CD4-positive, alpha-beta T cell treated with Interleukin-2 at 100 ng/mL for 4 hours (primary cell): ENCODE results near the gene CSH2.
"Not testable (repeated sequence)": the region's sequence is repeated elsewhere in the genome, so short reads cannot be mapped to it uniquely, and the experiment has no call there.

ENCODE experiments used
- DNase-seq: peaks from one replicate; pipeline ENCODE4 v3.0.0-alpha.2; 2020; ENCODE audit warnings: low spot score

CSH2 gene

DNA sequence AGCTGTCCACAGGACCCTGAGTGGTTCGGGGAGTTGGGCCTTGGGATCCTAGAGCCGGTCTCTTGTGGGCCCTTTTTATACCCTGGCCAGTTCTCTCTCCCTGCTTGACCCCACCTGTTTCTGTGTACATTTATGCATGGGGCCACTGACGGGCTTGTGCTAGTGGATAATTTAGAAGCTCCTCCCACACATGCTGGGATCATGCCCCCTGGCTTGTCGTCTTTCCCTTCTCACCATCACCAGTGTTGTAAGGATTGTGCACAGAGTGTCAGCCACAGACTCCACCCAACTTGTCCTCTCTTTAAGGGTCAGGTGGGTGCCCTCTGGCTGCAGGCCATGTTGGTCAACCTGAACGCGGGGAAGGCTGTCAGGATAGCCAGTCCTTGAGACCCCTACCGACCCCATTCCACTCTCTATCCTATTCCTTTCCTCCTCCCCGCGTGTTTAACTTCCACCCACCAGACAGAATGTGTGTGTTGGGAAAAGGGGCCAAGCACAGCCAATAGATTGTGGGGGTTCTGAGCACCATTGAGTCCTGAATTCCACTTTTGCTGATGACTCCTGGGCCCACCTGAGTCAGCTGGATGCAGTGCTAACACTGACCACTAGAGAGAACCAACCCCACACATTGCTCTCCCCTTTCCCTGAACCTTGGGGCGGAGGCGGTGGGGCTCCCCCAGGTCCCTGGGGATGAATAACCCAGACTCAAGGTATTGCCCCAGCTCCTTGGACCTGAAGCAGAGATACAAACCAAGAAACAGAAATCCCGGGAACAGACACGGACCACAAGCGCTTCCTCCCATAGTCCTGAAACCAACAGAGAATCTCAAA lies 23.3 kb upstream of the CSH2 start, which contains the start of gene CSH1:
Gene CSH1, minus strand, starts transcription at position 51 of the 831 bp plus-strand sequence. CDS start 63 bp downstream, outside the sequence.
- DNase-seq = not testable (repeated sequence)

DNA sequence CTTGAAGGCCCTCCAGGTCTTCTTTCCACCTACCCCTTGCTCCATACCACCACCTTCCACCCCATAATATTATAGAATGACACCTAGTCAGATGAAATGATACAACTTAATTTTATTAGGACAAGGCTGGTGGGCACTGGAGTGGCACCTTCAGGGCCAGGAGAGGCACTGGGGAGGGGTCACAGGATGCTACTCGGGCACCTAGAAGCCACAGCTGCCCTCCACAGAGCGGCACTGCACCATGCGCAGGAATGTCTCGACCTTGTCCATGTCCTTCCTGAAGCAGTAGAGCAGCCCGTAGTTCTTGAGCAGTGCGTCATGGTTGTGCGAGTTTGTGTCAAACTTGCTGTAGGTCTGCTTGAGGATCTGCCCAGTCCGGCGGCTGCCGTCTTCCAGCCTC lies 21.3 kb upstream of the CSH2 start:
- not testable (repeated sequence) for DNase-seq

DNA sequence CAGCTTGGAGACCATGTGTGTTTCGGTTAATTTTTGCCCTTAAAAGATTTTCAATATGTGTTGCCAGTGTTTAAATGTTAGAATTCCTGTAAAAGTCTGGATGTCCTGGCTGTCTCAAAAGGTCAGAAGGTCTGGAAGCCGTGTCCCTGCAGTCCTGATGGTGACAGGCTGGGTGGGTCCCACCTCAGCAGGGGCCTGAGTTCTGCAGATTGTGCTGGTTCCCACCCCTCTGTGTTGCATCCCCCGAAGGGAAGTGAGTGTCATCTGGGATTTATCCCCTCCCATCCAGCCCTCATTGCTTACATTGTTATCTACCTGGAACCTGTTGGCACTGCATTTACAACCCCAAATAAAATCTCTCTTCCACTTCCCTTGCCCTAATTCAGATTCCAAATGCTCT lies 20.5 kb upstream of the CSH2 start:
- not testable (repeated sequence) for DNase-seq

DNA sequence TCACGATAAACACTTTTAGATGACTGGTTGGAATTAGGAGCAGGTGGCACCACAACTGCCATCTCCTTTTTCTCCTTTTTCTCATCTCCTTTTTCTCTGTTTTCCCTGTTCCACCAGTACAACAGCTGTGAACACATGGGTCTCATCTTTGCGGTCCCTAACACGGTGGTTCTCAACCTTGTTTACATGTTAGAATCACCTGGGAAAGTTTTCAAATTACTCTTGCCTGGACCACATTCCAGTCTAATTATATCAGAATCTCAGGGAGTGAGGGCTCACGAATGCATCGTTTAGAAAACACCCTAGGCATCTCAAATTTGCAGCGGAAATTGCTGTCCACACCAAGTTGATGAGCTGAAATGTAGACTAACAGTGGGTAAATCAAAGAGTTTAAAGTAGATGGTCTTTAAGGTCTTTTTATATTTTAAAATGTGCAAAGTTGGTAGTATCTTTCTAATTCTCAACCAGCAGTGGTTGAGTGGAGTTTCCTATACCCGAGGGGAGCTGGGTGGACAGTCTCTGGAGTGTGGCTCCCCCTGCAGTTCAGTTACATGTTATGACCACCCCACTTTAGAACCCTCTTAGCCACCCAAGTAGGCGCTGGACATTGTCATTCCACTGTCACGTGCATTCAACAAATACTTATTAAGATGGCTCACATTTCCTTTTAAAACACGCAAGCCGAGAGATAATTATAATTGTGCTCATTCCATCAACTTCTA lies 19.0 kb upstream of the CSH2 start:
- not testable (repeated sequence) for DNase-seq

DNA sequence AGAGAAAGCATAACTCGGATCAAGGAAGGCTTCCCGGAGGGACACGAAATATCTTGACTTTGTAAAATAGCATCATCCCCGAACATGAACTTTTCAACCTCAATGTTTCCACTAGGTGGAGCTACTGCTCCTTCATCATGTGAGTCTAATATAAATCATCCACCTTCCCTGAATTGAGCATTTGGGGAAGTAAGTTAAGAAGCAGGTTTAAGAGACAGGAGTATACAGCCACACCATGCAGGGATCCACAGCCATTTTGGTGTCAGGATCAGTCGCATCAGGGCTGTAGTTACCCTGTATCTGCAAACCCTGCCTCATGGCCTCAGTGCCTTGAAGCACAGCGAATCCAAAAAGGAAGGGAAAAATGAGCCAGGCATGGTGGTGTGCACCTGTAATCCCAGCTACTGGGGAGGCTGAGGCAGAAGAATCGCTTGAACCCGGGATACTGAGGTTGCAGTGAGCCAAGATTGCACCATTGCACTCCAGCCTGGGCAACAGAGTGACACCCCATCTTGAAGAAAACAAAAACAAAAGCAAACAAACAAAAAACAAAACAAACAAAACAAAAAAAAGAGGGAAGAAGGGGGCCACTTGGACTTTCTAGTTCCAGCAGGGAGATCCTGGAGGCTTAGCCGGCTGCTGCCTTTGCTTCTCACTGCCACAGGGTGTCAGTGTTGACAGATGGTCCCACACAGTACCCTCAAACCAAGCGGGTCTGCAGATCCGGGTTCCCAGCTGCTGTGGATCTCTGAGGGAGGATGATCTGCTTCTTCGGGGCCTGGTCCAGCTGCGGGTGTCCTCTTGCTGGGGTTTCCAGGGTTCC lies 15.8 kb upstream of the CSH2 start:
- DNase-seq = peak; percentile 47

DNA sequence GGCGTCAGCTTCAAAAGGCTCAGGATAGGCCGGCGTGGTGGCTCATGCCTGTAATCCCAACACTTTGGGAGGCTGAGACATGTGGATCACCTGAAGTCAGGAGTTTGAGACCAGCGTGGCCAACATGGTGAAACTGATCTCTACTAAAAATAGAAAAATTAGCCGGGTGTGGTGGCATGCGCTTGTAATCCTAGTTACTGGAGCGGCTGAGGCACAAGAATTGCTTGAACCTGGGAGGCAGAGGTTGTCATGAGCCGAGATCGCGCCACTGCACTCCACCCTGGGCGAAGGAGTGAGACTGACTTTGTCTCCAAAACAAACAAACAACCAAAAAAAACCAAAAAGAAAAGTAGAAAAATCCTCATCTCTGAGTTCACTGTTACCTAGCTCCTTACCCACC lies 11.6 kb upstream of the CSH2 start:
- not testable (repeated sequence) for DNase-seq

DNA sequence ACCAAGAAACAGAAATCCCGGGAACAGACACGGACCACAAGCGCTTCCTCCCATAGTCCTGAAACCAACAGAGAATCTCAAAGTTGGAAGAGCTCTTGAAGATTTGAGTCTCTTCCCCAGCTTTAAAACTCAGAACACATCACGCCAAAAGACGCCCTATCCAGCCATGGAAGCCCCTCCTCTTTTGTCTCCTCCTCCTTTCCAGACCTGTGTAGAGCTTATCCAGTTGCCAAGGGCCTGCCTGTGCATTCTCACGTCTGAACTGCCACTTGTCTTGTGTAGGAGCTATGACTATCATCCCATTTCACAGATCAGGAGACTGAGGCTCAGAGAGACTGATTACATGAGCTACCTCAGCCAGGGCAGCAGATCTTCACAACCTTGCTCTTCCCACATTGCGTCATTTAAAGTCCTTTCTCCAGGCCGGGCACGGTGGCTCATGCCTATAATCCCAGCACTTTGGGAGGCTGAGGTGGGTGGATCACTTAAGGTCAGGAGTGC lies 9.2 kb upstream of the CSH2 start:
- not testable (repeated sequence) for DNase-seq

DNA sequence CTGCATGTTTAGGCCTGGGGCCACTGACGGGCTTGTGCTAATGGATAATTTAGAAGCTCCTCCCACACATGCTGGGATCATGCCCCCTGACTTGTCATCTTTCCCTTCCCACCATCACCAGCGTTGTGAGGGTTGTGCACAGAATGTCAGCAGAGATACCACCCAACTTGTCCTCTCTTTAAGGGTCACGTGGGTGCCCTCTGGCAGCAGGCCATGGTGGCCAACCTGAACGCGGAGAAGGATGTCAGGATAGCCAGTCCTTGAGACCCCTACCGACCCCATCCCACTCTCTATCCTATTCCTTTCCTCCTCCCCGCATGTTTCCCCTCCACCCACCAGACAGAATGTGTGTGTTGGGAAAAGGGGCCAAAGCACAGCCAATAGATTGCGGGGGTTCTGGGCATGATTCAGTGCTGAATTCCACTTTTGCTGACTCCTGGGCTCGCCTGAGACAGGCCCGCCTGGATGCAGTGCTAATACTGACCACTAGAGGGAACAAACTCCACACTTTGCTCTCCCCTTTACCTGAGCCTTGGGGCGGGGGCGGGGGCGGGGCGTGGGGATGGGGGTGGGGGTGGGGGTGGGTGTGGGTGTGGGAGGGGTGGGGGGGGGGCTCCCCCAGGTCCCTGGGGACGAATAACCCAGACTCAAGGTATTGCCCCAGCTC lies 8.6 kb upstream of the CSH2 start, which contains the start of gene GH2:
Gene GH2, minus strand, starts transcription at position 10 of the 667 bp plus-strand sequence. CDS start 143 bp downstream, outside the sequence.
- DNase-seq = peak; percentile 71

DNA sequence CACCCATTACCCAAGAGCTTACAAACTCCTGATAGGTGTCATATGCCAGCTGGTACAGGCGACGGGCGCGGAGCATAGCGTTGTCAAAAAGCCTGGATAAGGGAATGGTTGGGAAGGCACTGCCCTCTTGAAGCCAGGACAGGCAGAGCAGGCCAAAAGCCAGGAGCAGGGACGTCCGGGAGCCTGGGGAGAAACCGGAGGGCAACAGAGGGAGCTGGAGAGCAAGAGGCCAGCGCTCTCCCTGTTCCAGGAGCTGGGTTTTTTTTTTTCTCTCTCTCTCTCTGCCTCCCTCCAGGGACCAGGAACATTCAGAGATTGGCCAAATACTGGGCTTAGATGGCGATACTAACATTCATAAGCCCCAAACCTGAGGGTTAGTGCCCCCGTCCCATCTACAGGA lies 7.9 kb upstream of the CSH2 start:
- not testable (repeated sequence) for DNase-seq

DNA sequence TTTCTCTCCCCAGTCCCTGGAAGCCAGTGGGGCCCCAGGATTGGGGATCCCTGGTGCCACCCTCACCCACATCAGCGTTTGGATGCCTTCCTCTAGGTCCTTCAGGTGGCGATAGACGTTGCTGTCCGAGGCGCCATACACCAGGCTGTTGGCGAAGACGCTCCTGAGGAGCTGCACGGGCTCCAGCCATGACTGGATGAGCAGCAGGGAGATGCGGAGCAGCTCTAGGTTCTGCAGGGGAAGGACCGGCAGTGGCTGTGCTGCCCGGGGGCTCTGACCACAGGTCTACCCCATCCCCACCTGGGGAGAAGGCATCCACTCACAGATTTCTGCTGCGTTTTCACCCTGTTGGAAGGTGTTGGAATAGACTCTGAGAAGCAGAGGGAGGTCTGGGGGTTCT lies 7.2 kb upstream of the CSH2 start:
- no peak for DNase-seq

DNA sequence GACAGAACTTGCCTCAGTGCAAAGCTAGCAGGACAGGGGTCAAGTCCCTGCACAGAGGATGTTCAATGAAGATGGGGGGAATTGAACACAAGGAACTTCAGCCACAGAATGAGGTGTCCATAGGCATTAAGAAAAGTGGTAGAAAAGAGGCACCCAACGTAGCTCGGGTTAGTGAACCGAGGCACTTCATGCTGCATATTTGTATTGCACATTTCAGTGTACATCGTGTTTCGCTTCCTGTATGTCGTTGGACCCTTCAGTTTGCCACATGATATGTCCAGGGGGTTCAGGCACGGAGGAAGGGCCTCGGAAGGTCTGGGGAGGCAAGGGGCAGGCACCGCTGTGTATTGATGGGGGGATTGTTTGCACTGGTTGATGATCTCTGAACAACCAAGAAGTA lies 4.9 kb upstream of the CSH2 start:
- not testable (repeated sequence) for DNase-seq

DNA sequence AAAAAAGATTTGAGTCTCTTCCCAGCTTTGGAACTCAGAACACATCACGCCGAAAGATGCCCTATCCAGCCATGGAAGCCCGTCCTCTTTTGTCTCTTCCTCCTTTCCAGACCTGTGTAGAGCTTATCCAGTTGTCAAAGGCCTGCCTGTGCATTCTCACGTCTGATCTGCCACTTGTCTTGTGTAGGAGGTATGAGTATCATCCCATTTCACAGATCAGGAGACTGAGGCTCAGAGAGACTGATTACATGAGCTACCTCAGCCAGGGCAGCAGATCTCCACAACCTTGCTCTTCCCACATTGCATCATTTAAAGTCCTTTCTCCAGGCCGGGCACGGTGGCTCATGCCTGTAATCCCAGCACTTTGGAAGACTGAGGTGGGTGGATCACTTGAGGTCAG lies 1.2 kb upstream of the CSH2 start:
- DNase-seq = not testable (repeated sequence)

DNA sequence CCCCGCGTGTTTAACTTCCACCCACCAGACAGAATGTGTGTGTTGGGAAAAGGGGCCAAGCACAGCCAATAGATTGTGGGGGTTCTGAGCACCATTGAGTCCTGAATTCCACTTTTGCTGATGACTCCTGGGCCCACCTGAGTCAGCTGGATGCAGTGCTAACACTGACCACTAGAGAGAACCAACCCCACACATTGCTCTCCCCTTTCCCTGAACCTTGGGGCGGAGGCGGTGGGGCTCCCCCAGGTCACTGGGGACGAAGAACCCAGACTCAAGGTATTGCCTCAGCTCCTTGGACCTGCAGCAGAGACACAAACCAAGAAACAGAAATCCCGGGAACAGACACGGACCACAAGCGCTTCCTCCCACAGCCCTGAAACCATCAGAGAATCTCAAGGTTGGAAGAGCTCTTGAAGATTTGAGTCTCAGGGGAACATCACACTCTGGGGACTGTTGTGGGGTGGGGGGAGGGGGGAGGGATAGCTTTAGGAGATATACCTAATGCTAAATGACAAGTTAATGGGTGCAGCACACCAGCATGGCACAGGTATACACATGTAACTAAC lies 667 bp upstream of the CSH2 start:
- not testable (repeated sequence) for DNase-seq

DNA sequence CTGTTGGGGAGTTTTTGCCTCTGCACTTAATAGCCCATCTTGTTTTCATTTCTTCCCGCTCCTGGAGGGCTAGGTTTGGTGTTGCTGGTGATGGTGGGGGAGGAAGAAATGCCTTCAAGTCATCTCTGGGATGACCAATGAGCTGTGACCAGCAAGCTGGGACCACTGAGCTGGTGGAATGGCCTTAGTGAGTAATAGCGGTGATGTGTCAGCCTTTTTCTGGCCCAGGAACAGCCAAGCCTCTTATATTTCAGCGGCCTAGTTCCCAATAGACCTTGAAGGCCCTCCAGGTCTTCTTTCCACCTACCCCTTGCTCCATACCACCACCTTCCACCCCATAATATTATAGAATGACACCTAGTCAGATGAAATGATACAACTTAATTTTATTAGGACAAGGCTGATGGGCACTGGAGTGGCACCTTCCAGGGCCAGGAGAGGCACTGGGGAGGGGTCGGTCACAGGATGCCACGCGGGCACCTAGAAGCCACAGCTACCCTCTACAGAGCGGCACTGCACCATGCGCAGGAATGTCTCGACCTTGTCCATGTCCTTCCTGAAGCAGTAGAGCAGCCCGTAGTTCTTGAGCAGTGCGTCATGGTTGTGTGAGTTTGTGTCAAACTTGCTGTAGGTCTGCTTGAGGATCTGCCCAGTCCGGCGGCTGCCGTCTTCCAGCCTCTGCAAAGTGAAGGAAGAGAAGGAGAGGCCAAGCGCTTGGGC lies 1.7 kb downstream of the CSH2 start:
- DNase-seq = not testable (repeated sequence)

DNA sequence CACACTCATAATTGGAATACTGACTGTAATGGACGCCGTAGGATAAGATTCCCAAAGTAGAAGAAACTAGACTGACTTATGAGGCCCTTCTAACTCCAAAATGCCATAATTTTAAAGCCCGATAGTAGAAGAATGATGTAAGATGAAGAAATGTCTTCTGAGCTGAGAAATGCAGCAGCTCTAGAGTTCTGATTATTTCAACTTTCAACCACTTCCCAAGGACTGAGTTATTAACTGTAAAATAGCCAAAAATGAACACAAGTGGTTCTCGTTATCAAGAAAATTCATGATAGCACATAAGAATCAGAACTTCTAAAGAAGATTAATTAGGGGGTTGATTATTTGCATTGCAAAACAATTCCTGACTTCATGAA lies 3.2 kb downstream of the CSH2 start:
- DNase-seq = not testable (repeated sequence)

DNA sequence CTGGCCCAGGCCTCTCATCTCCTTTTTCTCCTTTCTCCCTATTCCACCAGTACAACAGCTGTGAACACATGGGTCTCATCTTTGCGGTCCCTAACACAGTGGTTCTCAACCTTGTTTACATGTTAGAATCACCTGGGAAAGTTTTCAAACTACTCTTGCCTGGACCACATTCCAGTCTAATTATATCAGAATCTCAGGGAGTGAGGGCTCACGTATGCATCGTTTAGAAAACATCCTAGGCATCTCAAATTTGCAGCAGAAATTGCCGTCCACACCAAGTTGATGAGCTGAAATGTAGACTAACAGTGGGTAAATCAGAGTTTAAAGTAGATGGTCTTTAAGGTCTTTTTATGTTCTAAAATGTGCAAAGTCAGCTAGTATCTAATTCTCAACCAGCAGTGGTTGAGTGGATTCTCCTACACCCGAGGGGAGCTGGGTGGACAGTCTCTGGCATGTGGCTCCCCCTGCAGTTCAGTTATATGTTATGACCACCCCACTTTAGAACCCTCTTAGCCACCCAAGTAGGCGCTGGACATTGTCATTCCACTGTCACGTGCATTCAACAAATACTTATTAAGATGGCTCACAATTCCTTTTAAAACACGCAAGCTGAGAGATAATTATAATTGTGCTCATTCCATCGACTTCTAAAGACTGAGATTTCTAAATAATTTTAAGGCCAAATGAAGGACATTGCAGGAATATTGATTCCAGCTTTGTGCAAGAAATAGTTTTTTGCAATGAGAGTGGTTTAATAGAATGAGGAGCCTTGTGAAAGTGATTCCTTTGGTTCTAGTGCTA lies 3.8 kb downstream of the CSH2 start:
- not testable (repeated sequence) for DNase-seq

DNA sequence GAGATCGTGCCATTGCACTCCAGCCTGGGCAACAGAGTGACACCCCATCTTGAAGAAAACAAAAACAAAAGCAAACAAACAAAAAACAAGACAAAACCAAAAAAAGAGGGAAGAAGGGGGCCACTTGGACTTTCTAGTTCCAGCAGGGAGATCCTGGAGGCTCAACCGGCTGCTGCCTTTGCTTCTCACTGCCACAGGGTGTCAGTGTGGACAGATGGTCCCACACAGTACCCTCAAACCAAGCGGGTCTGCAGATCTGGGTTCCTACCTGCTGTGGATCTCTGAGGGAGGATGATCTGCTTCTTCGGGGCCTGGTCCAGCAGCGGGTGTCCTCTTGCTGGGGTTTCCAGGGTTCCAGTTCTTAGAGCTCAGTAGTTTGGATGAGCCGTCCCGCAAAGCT lies 6.9 kb downstream of the CSH2 start:
- DNase-seq = not testable (repeated sequence)

DNA sequence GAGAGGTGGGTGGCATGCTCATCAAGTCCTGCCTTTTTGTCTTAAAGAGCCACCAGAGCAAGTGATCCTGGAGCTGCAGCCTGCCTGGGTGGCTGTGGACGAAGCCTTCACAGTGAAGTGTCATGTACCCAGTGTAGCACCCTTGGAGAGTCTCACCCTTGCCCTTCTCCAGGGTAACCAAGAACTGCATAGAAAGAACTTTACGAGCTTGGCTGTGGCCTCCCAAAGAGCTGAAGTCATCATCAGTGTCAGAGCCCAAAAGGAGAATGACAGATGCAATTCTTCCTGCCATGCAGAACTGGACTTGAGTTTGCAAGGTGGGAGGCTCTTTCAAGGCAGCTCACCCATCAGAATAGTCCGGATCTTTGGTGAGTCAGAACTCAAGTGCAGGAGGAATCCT lies 14.2 kb downstream of the CSH2 start:
- DNase-seq = no peak

DNA sequence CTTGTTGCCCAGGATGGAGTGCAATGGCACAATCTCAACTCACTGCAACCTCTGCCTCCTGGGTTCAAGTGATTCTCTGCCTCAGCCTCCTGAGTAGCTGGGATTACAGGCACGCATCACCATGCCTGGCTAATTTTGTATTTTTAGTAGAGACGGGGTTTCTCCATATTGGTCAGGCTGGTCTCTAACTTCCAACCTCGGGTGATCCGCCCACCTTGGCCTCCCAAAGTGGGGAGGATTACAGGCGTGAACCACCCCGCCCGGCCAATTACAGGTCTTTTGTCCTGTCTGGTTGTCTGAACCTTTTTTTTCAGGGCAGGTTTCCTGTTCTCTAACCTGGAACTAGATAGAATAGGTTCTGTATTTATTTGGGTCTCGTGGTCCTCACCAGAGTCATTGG lies 17.1 kb downstream of the CSH2 start:
- not testable (repeated sequence) for DNase-seq

DNA sequence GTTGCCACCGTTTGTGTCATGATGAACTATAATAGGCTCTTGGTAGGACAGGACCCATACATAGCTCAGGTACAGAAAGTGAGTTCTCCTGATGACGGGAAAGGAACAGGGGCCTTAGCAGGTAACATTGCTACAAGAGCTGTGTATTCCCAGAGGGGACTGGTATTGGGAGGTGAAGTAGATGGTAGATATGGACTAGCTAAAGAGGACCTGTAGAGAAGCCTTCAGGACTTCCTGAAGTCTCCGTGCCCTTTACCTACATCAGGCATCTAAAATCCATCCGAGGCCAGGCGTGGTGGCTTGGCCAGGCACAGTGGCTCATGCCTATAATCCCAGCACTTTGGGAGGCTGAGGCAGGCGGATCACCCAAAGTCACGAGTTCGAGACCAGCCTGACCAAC lies 18.3 kb downstream of the CSH2 start:
- no peak for DNase-seq
